GM21423 (cell line): Measurements from ENCODE around the gene DOHH.
"Not testable (repeated sequence)": the region's sequence is repeated elsewhere in the genome, so short reads cannot be mapped to it uniquely, and the experiment has no call there.

ENCODE experiments used
- ATAC-seq: cut with Tn5 transposase; IDR thresholded peaks from one replicate; pipeline ENCODE4 v1.9.1; 2021; ENCODE audit warnings: mild to moderate bottlenecking, moderate library complexity; ENCODE audit not compliant: unreplicated experiment

The DOHH gene

GRCh38 chr19:3459965-3460582, 40.4 kb downstream of the DOHH start:
- ATAC-seq: no peak

- no peak for ATAC-seq
Measured at GRCh38 chr19:3459089-3459881, 41.2 kb downstream of the DOHH start.

- ATAC-seq: no peak
Measured at GRCh38 chr19:3458229-3459088, 42.0 kb downstream of the DOHH start.

- no peak for ATAC-seq
Measured at GRCh38 chr19:3457528-3458228, 42.8 kb downstream of the DOHH start.

GRCh38 chr19:3456925-3457527, 43.4 kb downstream of the DOHH start:
- ATAC-seq: no peak

- no peak for ATAC-seq
Measured at GRCh38 chr19:3455960-3456601, 44.4 kb downstream of the DOHH start.

GRCh38 chr19:3455393-3455955, 45.0 kb downstream of the DOHH start:
- ATAC-seq: no peak

GRCh38 chr19:3454656-3455392, 45.6 kb downstream of the DOHH start:
- no peak for ATAC-seq

GRCh38 chr19:3453840-3454239, 46.6 kb downstream of the DOHH start:
- ATAC-seq: no peak

GRCh38 chr19:3452942-3453214, 47.6 kb downstream of the DOHH start:
- not testable (repeated sequence) for ATAC-seq

GRCh38 chr19:3452171-3452941, 48.1 kb downstream of the DOHH start:
- ATAC-seq: no peak

GRCh38 chr19:3451451-3451866, 49.0 kb downstream of the DOHH start:
- no peak for ATAC-seq

GRCh38 chr19:3450796-3451411, 49.6 kb downstream of the DOHH start:
- no peak for ATAC-seq

GRCh38 chr19:3448616-3449334, 51.7 kb downstream of the DOHH start:
- ATAC-seq: no peak

GRCh38 chr19:3446657-3447056, 53.8 kb downstream of the DOHH start:
- ATAC-seq: not testable (repeated sequence)

GRCh38 chr19:3444695-3445234, 55.7 kb downstream of the DOHH start:
- no peak for ATAC-seq
